Smooth muscle cell of the brain vasculature (primary cell): ENCODE measurements around the gene MIPOL1.
"Not testable (repeated sequence)": the region's sequence is repeated elsewhere in the genome, so short reads cannot be mapped to it uniquely, and the experiment has no call there.

Source experiments
- DNase-seq: peaks from one replicate; pipeline ENCODE4 v3.0.0-alpha.2; 2012; ENCODE audit warnings: low read depth, low spot score

MIPOL1 gene

DNA sequence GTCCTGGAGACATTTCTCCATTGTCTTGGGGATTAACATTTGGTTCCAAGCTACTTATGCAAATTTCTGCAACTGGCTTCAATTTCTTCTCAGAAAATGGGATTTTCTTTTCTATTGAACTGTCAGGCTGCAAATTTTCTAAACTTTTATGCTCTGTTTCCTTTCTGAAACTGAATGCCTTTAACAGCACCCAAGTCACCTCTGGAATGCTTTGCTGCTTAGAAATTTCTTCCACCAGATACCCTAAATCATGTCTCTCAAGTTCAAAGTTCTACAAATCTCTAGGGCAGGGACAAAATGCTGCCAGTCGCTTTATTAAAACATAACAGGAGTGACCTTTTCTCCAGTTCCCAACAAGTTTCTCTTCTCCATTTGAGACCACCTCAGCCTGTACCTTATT lies 264.7 kb downstream of the MIPOL1 start:
- not testable (repeated sequence) for DNase-seq

DNA sequence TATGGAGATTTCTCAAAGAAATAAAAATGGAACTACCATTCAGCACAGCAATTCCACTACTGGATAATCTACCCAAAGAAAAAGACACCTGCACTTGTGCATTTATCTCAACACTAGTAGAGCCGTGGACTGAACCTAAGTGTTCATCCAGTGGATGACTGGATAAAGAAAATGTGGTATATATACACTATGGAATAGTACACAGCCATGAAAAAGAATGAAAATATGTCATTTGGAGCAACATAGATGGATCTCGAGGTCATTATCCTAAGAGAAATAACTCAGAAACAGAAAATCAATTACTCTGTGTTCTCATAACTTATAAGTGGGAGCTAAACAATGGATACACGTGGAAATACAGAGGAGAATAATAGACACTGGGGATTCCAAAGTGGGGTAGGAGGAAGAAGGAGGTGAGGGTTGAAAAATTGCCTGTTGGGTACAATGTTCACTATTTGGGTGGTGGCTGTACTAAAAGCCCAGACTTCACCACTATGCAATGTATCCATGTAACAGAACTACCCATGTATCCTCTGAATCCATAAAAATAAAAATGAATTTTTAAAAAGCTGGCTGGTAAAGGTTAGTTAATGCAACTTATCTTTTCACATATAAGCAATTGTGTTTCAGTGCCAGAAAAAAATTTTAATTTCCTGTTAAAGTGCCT lies 266.6 kb downstream of the MIPOL1 start:
- no peak for DNase-seq

DNA sequence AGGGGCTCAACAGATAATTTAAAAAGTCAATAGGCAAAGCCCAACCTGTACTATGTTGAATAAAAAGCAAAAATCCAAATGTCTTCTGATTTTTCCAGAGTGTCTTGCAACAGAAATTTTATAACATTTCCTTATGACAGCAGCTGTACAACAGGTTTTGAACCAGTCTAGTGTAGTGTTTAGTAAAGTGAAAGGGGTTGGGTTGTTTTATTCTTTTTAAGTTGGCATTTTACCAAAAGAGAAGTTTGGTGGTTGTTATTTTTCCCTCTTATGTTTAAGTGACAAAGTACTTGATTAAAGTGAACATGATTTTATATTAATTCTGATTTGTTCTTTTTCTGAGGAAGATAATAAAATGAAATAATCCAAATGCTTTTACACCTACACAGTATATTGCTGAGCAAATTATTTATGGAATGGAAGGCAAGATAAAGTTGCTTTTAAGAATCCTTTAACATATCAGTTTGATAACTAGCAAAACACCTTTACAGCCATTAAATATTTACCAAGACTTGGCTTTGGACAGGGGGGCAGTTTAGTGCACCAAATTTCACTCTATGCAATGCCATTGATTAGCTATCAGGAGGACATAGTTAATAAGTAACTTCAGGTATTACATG lies 268.4 kb downstream of the MIPOL1 start:
- DNase-seq = no peak

DNA sequence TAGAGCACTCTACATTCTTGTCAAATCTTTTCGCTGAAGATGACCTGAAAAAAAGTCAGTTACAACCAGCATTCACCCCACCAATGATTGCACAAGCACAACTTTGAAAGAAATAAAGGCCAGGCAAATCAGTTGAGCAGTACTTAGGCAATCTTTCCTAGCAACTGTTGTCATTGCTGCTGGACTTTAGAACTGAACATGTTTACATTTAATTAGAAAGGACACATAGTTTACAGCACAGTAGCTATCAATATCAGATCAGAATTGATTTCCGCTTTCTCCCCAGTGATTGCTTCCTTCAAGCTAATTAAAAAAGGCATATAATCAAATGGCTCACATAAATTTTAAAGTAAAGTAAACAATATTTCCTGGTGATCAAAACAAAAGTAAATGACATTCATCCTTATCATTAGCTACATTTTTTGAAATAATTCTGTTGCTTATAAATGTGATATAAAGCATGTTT lies 268.9 kb downstream of the MIPOL1 start:
- no peak for DNase-seq

DNA sequence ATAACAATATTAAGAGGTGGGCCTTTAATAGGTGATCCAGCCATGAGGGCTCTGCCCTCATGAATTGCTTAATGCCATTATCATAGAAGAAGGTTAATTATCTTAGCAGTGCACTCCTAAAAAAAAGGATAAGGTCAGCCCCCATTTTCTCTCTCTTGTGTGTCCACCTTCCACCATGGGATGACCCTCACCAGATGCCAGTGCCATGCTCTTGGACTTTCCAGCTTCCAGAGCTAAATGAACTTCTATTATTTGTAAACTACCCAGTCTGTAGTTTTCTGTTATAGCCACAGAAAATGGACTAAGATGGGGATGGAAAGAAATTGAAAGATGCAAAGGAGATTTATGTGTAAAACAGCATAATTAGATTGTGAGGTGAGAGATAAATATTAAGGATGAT lies 271.9 kb downstream of the MIPOL1 start:
- DNase-seq = no peak

DNA sequence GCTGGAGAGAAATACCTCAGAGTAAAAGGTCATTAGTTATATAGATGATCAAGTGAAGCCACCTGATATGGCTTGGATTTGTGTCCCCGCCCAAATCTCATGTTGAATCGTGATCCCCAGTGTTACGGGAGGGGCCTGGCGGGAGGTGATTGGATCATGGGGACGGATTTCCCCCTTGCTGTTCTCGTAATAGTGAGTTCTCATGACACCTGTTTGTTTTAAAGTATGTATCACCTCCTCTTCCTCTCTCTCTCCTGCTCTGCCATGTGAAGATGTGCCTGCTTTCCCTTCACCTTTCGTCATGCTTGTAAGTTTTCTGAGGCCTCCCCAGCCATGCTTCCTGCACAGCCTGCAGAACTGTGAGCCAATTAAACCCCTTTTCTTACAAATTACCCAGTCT lies 272.5 kb downstream of the MIPOL1 start:
- DNase-seq = no peak

DNA sequence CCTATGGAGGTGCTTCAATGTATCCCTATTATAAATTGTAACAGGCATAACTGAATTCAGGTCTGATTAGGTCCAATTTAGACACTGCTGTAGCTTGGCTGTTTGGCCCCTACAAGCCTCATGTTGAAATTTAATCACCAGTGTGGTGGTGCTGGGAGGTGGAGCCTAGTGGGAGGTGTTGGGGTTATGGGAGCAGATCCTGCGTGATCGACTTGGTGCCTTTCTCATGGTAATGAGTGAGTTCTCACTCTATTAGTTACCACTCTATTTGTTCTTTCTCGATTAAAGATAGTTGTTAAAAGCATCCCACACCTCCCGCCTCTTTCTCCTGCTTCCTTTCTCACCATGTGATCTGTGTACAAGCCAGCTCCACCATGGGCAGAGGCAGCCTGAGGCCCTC lies 275.2 kb downstream of the MIPOL1 start:
- no peak for DNase-seq

DNA sequence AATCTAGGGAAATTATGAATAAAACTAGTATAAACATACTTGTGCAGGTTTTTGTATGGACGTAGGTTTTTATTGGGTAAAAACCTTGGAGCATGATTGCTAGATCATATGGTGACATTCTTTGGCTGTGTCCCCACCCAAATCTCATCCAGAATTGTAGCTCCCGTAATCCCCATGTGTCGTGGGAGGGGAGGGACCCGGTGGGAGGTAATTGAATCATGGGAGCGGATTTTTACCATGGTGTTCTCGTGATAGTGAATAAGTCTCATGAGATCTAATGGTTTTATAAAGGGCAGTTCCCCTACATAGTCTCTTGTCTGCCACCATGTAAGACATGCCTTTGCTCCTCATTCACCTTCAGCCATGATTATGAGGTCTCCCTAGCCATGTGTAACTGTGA lies 276.5 kb downstream of the MIPOL1 start:
- DNase-seq = no peak

DNA sequence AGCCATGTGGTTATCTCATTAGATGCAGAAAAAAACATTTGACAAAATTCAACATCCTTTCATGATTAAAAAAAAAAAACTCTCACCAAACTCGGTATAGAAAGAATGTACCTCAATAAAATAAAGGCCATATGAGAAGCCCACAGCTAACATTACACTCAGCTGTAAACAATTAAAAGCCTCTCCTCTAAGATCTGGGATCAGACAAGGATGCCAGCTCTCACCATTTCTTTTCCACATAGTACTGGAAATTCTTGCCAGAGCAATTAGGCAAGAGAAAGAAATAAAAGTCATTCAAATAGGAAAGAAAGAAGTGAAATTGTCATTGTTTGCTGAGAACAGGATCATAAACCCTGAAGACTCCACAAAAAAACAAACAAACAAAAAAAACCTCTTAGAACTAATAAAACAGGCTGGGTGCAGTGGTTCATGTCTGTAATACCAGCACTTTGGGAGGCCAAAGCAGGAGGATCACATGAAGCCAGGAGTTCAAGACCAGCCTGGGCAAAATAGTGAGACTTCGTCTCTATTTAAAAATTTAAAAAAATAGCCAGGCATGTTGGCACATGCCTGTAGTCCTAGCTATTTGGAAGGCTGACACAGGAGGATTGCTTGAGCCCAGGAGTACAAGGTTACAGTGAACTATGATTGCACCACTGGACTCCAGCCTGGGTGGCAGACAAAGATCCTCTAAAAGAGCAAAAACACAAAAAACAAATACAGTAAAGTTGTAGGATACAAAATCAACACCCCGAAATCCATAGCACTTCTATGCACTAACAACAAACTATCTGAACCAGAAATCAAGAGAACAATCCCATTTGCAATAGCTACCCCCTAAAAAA lies 282.9 kb downstream of the MIPOL1 start:
- DNase-seq = no peak

DNA sequence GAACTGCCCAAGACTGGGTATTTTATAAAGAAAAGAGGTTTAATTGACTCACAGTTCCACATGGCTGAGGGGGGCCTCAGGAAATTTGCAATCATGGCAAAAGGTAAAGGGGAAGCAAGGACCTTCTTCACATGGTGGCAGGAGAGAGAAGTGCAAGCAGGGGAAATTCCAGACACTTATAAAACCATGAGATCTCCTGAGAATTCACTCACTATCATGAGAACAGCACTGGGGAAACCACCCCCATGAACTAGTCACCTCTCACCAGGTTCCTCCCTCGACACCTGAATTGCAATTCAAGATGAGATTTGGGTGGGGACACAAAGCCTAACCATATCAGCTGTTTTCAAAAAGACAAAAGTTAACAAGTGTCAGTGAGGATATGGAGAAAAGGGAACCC lies 284.7 kb downstream of the MIPOL1 start:
- DNase-seq = no peak

DNA sequence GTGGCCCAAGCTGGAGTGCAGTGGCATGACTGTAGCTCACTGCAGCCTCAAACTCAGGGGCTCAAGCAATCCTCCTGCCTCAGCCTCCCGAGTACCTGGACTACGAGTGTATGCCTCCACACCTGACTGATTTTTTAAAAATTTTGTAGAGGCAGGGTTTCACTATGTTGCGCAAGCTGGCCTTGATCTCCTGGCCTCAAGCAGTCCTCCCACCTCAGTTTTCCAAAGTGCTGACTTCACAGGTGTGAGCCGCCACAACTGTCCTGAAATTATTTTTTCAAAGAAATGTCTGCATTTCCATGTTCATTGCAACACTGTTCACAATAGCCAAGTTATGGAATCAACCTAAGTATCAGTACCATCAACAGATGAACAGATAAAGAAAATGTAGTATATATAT lies 285.9 kb downstream of the MIPOL1 start:
- no peak for DNase-seq

DNA sequence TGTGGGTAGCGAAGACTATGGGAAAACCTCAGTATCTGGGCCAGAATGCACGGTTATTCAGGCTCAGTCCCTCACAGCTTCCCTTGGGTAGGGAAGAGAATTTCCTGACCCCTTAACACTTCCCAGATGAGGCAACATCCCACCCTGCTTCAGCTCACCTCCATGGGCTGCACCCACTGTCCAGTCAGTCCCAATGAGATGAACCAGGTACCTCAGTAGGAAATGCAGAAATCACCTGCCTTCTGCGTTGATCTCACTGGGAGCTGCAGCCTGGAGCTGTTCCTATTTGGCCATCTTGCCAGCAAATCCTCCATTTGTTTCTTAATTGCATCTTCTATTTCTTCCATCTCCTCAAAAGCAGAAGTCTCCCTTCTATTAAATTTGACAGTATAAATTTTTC lies 292.9 kb downstream of the MIPOL1 start:
- no peak for DNase-seq

DNA sequence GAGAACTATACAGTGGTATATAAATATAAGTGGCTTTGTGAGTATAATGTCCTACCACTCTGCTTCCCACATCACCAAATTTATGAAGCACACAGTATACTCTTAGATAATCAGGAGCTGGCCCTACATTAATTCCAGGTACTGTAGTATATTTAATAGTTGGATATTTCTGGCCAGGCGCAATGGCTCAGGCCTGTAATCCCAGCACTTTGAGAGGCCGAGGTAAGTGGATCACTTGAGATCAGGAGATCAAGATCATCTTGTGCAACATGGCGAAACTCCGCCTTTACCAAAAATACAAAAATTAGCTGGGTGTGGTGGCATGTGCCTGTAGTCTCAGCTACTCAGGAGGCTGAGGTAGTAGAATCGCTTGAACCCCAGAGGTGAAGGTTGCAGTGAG lies 293.3 kb downstream of the MIPOL1 start:
- no peak for DNase-seq

DNA sequence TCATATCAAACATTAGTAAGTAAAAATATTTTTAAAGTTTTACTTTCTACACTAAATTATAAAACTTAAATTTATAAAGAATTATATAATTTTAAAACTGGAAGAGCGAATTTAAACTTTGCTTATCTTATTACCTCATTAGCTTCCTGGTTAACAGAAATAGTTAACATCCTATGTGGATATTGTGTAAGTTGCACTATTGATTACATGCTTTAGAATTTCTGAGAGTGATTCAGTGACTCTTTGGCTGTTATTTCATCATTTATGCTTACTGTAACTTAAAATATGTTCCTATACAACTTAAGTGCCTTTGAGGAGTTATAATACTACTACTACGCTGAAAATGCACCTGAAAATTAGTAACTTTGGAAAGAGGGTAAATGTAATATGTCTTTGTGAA lies 295.9 kb downstream of the MIPOL1 start:
- no peak for DNase-seq

DNA sequence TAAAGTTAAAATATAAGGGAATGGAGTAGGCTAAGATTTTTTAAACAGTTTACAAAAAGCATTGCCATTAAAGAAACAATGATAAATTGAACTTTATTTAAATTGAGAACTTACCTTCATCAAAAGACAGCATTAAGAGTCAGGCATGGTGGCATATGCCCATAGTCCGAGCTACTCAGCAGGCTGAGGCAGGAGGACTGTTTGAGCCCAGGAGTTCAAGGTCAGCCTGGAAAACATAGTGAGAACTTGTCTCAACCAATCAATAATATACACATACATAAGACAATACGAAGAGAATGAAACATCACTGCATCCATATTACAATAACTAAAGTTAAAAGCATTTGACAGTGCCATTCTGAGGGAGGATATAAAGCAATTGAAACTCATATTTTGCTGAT lies 299.7 kb downstream of the MIPOL1 start:
- no peak for DNase-seq

DNA sequence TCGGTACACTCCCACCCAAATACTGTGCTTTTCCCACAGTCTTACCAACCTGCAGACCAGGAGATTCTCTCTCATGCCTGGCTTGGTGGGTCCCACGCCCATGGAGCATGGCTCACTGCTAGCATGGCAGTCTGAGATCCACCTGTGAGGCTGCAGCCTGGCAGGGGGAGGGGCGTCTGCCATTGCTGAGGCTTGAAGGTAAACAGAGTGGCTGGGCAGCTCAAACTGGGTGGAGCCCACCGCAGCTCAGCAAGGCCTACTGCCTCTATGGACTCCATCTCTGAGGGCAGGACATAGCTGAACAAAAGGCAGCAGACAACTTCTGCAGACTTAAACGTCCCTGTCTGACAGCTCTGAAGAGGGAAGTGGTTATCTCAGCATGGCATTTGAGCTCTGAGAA lies 304.1 kb downstream of the MIPOL1 start:
- DNase-seq = no peak

DNA sequence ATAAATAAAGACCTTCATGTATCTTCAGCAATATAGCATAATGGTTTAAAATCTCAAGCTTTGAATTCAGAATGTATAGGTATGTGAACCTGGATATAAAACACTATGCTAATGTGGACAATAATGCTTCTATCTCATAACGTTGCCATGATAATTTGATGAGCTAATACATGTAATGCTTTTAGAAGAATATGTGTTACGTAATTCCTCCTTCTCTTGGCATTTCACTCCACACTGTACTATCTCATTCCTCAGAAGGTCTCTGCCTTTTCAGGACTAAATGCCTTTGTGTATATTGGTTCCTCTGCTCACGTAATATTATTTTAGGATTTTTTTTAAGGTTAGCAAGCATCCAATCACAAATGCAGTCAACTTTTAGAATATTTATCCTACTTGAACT lies 310.8 kb downstream of the MIPOL1 start:
- DNase-seq = no peak

DNA sequence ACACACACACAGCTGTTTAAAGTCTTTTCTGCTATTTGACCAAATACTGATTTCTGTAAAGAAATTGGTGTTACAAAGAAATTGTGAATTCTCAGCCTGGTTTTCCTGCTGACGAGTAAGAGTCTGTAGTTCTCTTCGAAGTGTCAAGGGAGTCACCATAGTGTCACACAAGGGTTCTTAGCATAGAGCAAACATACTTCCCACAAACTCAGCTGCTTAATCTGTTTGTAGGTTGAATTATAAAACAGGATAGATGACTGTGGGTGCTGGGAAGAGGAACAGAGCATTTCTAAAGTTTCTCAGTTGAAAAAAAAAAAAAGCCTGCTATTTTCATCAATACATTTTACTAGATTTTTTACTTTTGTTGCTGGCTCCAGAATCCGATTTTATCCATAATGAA lies 314.4 kb downstream of the MIPOL1 start:
- DNase-seq = no peak

DNA sequence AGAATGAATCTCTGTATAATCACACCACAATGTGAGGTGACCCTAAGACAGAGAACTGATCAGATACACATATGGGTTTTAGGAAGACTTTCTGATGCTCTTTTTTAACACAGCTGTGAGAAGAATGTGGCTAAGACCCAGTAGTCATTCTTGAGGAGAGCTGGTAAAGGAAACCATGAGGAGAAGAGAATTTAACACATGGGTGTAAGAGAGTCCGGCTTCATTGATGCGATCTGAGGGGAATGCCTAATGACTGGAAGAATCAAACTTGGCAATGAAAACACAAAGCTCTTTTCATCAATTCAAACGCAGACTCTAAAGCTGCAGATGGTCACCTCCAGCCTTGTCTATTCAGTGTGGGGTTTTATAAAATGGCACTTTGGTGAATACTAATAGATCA lies 318.0 kb downstream of the MIPOL1 start:
- no peak for DNase-seq

DNA sequence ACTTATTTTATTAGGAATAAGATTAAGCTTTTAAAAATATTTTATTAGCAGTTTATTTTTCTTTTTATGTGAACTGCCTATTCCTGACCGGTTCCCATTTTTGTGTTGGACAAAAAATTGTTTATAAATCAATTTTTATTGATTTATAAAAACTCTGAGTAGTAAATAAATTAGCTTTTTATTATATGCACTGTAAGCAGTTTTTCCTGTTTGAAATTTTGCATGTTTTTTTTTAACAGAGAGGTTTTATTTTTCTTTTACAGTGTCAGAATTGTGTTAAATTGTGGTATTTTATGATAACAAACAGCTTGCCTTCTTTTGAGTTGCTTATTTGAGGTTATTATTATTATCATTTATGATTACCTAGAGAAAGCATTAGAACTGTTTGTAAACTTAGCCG lies 329.3 kb downstream of the MIPOL1 start:
- no peak for DNase-seq

DNA sequence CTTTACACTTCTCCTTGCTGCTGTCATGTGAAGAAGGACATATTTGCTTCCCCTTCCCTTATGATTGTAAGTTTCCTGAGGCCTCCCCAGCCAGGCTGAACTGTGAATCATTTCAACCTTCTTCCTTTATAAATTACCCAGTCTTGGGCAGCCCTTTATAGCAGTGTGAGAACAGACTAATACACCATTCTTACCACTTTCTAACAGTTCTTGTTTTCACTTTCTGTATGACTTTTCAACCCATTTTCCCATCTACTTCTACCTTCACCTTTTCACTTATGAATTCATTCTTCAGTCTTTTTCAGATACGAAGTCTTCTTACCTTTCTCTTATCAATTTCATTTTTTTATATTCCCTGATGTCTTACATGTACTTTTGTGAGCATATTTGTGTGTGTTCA lies 342.3 kb downstream of the MIPOL1 start:
- DNase-seq = no peak

DNA sequence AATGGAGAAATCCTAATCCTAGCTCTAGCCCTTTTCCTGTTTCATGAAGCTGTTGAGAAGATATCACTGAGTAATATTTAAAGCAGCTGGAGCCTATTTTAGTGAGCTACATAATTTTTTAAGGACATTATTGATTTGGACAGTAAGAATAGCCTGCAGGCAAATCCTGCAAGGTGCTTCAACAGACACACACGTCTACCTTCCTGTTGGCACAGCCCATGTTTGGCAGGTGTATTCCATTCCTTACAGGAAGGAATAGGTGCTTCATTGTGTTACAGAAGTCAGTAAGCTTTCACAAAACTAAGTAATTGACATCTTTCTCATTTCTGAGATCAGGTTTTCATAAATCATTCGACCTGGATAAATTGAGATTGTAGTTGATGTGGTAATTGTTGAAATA lies 346.7 kb downstream of the MIPOL1 start:
- DNase-seq = no peak

DNA sequence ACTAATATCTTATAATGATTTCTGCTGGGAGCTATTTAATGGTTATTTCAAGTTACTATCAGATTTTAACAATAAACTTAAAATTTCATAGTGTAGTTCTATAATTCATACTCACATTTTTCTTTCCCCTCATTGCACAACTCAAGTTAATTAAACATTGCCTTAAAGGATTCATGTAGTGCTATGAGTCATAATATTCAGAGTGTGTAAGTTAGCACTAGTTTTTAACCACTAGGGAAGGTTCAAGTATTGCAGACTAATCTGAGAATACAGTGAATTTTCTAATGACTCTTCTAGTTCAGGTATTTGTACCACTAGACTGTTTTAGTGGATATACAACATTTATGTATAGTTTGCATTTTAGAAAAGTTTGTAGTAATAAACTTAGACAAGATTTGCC lies 347.4 kb downstream of the MIPOL1 start:
- no peak for DNase-seq
